HL-60 (cell line): ENCODE results near the gene SH2D3A.

Experiments used
- DNase-seq, 2 experiments: peaks; one replicate each; pipeline ENCODE4 v3.0.0-alpha.2; 2010 to 2020; ENCODE audit warnings: low read depth in 1 of 2, low spot score in 1 of 2
- H3K27ac ChIP-seq: fragments of 250-450 bp; sonication (Bioruptor Pico); replicated peaks from 2 replicates; pipeline ENCODE4 v1.5.1; 2020; ENCODE audit warnings: mild to moderate bottlenecking, moderate library complexity
- H3K27me3 ChIP-seq: fragments of 250-450 bp; sonication (Bioruptor Pico); 2 replicates; pipeline ENCODE4 v1.5.1; 2021; ENCODE audit warnings: mild to moderate bottlenecking, moderate library complexity; ENCODE audit not compliant: insufficient read depth, poor library complexity, severe bottlenecking
- H3K4me3 ChIP-seq: replicated peaks from 2 replicates; pipeline ENCODE4 v1.5.1; 2011; ENCODE audit warnings: mild to moderate bottlenecking, control low read depth, low read length; ENCODE audit not compliant: insufficient read depth
- CTCF ChIP-seq: IDR thresholded peaks from one replicate; pipeline ENCODE4 v1.5.1; 2011; ENCODE audit warnings: low read length, control low read depth, inconsistent platforms; ENCODE audit not compliant: insufficient read depth
- GABPA ChIP-seq: IDR thresholded peaks from 2 replicates; pipeline ENCODE4 v1.6.1; 2012; ENCODE audit warnings: low read depth
- POLR2AphosphoS5 ChIP-seq: IDR thresholded peaks from 2 replicates; pipeline ENCODE4 v1.6.1; 2012; ENCODE audit warnings: low read depth
- REST ChIP-seq: IDR thresholded peaks from 2 replicates; pipeline ENCODE4 v1.6.1; 2012; ENCODE audit warnings: low read depth; ENCODE audit not compliant: insufficient replicate concordance
- SPI1 ChIP-seq: IDR thresholded peaks from 2 replicates; pipeline ENCODE4 v1.6.1; 2012; ENCODE audit warnings: low read depth, mild to moderate bottlenecking, borderline replicate concordance

The SH2D3A gene

GRCh38 chr19:6728346-6728745 lies 38.9 kb downstream of the SH2D3A start:
- Histone ChIP-seq H3K27me3 (no peaks in the 10 kb centered on the region), H3K4me3 (no peak overlapping the region), H3K27ac (peak overlapping the region; percentile 68)
- DNase-seq: peak in 1 of 2 experiments; percentile 86
- TF ChIP-seq REST: no peak
- TF ChIP-seq CTCF: no peak
- peak; percentile 97 for TF ChIP-seq SPI1
- no peak for TF ChIP-seq GABPA
- TF ChIP-seq POLR2AphosphoS5: no peak

GRCh38 chr19:6725513-6726231 lies 41.6 kb downstream of the SH2D3A start:
- no peak overlapping the region for H3K27ac ChIP-seq
- H3K4me3 ChIP-seq: no peak overlapping the region
- no peak for DNase-seq
- H3K27me3 ChIP-seq: no peaks in the 10 kb centered on the region
- TF ChIP-seq SPI1: no peak

GRCh38 chr19:6724631-6725492 lies 42.4 kb downstream of the SH2D3A start:
- no peak for TF ChIP-seq REST
- TF ChIP-seq CTCF: no peak
- no peak for TF ChIP-seq GABPA
- no peak for TF ChIP-seq POLR2AphosphoS5
- TF ChIP-seq SPI1: no peak
- no peak overlapping the region for H3K4me3 ChIP-seq
- no peak for DNase-seq
- H3K27me3 ChIP-seq: no peaks in the 10 kb centered on the region
- H3K27ac ChIP-seq: no peak overlapping the region

GRCh38 chr19:6723738-6724137 lies 43.5 kb downstream of the SH2D3A start:
- DNase-seq: peak in 1 of 2 experiments; percentile 74
- peak; percentile 98 for TF ChIP-seq SPI1
- no peak for TF ChIP-seq CTCF
- H3K4me3 ChIP-seq: no peak overlapping the region

More at GRCh38 chr19:6723738-6724137, 43.5 kb downstream of the SH2D3A start:
- Histone ChIP-seq H3K27ac (peak overlapping the region; percentile 29), H3K27me3 (no peaks in the 10 kb centered on the region)
